HG02798 (cell line): ENCODE results near the gene MAP4K5.

Source experiments
- ATAC-seq: cut with Tn5 transposase; IDR thresholded peaks from one replicate; pipeline ENCODE4 v1.9.1; 2021; ENCODE audit warnings: mild to moderate bottlenecking; ENCODE audit not compliant: unreplicated experiment, poor library complexity

The MAP4K5 gene

GRCh38 chr14:50488521-50488920 is 43.8 kb downstream of the MAP4K5 start:
- no peak for ATAC-seq

GRCh38 chr14:50479041-50479440 is 53.3 kb downstream of the MAP4K5 start:
- no peak for ATAC-seq

GRCh38 chr14:50477760-50478159 is 54.6 kb downstream of the MAP4K5 start:
- ATAC-seq: no peak

GRCh38 chr14:50476134-50476533 is 56.2 kb downstream of the MAP4K5 start:
- no peak for ATAC-seq

GRCh38 chr14:50475460-50475859 is 56.9 kb downstream of the MAP4K5 start:
- ATAC-seq: no peak

GRCh38 chr14:50471838-50472465 is 60.4 kb downstream of the MAP4K5 start:
- ATAC-seq: no peak

GRCh38 chr14:50469982-50470381 is 62.4 kb downstream of the MAP4K5 start:
- ATAC-seq: no peak

- ATAC-seq: no peak
Measured at GRCh38 chr14:50462111-50462510, 70.3 kb downstream of the MAP4K5 start.

- no peak for ATAC-seq
Measured at GRCh38 chr14:50453869-50454268, 78.5 kb downstream of the MAP4K5 start.

- ATAC-seq: no peak
Measured at GRCh38 chr14:50452979-50453705, 79.2 kb downstream of the MAP4K5 start.

GRCh38 chr14:50452296-50452695 is 80.1 kb downstream of the MAP4K5 start:
- ATAC-seq: no peak

- no peak for ATAC-seq
Measured at GRCh38 chr14:50451854-50452253, 80.5 kb downstream of the MAP4K5 start.

- ATAC-seq: no peak
Measured at GRCh38 chr14:50447461-50447860, 84.9 kb downstream of the MAP4K5 start.

GRCh38 chr14:50434528-50434927 is 97.8 kb downstream of the MAP4K5 start:
- ATAC-seq: no peak

GRCh38 chr14:50432131-50432530 is 100.2 kb downstream of the MAP4K5 start:
- ATAC-seq: no peak

- ATAC-seq: no peak
Measured at GRCh38 chr14:50425816-50426215, 106.6 kb downstream of the MAP4K5 start.

GRCh38 chr14:50425105-50425504 is 107.3 kb downstream of the MAP4K5 start:
- ATAC-seq: no peak

GRCh38 chr14:50423529-50423928 is 108.8 kb downstream of the MAP4K5 start:
- ATAC-seq: no peak

GRCh38 chr14:50421499-50421898 is 110.9 kb downstream of the MAP4K5 start:
- no peak for ATAC-seq

GRCh38 chr14:50417853-50418252 is 114.5 kb downstream of the MAP4K5 start:
- no peak for ATAC-seq

- no peak for ATAC-seq
Measured at GRCh38 chr14:50410921-50411320, 121.4 kb downstream of the MAP4K5 start.

GRCh38 chr14:50410071-50410470 is 122.3 kb downstream of the MAP4K5 start:
- no peak for ATAC-seq
